BLaER1 (cell line): ENCODE results near the gene SCAPER.

Experiments
- H3K27ac ChIP-seq: shearing (Covaris generic); formaldehyde crosslinking; 2 replicates; pipeline ENCODE4 v1.8.1; 2022
- H3K27me3 ChIP-seq: shearing (Covaris generic); formaldehyde crosslinking; 2 replicates; pipeline ENCODE4 v1.8.1; 2022
- H3K36me3 ChIP-seq: shearing (Covaris generic); formaldehyde crosslinking; 2 replicates; pipeline ENCODE4 v1.8.1; 2022
- H3K4me1 ChIP-seq: shearing (Covaris generic); formaldehyde crosslinking; 2 replicates; pipeline ENCODE4 v1.8.1; 2022
- H3K4me2 ChIP-seq: shearing (Covaris generic); formaldehyde crosslinking; 2 replicates; pipeline ENCODE4 v1.8.1; 2022
- H3K4me3 ChIP-seq: shearing (Covaris generic); formaldehyde crosslinking; 2 replicates; pipeline ENCODE4 v1.8.1; 2022
- H3K9ac ChIP-seq: shearing (Covaris generic); formaldehyde crosslinking; 2 replicates; pipeline ENCODE4 v1.8.1; 2022
- H3K9me3 ChIP-seq: shearing (Covaris generic); formaldehyde crosslinking; 2 replicates; pipeline ENCODE4 v1.8.1; 2022
- H4K20me1 ChIP-seq: shearing (Covaris generic); formaldehyde crosslinking; 2 replicates; pipeline ENCODE4 v1.8.1; 2022
- Cebpa-rat ChIP-seq: shearing (Covaris generic); IDR thresholded peaks from 2 replicates; pipeline ENCODE4 v1.8.1; 2022

SCAPER gene

DNA sequence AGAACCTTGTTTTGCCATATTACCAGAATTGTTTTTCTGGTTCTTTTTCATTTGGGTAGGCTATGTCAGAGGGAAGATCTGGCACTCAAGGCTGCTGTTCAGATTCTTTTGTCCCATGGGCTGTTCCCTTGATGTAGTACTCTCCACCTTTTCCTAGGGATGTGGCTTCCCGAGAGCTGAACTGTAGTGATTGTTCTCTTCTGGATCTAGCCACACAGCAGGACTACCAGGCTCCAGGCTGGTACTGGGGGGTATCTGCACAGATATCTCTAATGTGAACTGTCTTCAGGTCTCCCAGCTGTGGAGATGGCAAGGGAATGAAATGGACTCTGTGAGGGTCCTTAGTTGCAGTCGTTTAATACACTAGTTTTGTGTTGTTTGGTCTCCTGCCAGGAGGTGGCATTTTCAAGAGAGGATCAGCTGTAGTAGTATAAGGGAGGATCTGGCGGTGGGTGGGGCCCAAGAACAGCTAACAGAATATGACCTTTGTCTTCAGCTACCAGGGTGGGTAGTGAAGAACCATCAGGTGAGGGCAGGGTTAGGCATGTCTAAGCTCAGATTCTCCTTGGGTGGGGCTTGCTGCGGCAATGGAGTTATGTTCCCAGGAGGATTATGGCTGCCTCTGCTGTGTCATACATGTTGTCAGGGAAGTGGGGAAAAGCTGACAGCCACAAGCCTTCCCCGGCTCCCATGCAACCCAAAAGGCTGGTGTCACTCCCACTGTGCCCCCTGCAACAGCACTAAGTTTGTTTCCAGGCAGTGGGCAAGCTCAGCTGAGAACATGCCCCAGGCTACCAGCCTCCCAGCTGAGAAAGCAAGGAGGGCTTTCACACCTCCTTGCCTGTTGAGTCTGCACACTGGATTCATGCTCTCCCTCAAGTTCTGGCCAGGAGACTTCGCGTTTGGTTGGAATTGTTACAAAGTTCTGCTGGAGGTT lies 316.1 kb downstream of the SCAPER start:
- Histone ChIP-seq H3K4me2 (no peak overlapping the region), H3K4me3 (no peak overlapping the region), H3K4me1 (no peaks in the 10 kb centered on the region), H3K27ac (no peak overlapping the region), H3K9ac (no peak overlapping the region), H3K36me3 (peaks cover 10% of the 10 kb centered on the region), H3K27me3 (no peaks in the 10 kb centered on the region), H3K9me3 (no peaks in the 10 kb centered on the region), H4K20me1 (no peaks in the 10 kb centered on the region)
- TF ChIP-seq Cebpa-rat, result no peak

DNA sequence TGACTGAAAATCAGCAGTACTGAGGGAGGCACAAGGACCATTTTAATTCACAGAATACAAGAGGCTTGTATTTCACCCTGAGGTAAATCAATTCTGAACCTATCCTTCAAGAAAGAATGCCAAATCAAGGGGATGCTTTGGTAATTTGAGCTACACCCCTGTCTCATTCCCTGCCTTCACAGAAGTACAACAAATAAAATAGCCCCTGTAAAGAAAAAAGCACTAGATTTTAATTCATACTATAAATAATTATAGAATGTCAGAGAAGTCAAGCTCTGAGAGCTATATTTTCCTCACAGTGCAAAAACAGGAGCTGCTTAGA lies 319.6 kb downstream of the SCAPER start:
- no peaks in the 10 kb centered on the region for H3K4me1 ChIP-seq
- peaks cover 10% of the 10 kb centered on the region for H3K36me3 ChIP-seq
- H3K27me3 ChIP-seq, result no peaks in the 10 kb centered on the region
- no peak overlapping the region for H3K4me2 ChIP-seq
- H3K9ac ChIP-seq, result no peak overlapping the region
- H4K20me1 ChIP-seq, result no peaks in the 10 kb centered on the region
- peaks cover 17% of the 10 kb centered on the region for H3K9me3 ChIP-seq
- TF ChIP-seq Cebpa-rat, result no peak
- H3K4me3 ChIP-seq, result no peak overlapping the region
- H3K27ac ChIP-seq, result no peak overlapping the region

DNA sequence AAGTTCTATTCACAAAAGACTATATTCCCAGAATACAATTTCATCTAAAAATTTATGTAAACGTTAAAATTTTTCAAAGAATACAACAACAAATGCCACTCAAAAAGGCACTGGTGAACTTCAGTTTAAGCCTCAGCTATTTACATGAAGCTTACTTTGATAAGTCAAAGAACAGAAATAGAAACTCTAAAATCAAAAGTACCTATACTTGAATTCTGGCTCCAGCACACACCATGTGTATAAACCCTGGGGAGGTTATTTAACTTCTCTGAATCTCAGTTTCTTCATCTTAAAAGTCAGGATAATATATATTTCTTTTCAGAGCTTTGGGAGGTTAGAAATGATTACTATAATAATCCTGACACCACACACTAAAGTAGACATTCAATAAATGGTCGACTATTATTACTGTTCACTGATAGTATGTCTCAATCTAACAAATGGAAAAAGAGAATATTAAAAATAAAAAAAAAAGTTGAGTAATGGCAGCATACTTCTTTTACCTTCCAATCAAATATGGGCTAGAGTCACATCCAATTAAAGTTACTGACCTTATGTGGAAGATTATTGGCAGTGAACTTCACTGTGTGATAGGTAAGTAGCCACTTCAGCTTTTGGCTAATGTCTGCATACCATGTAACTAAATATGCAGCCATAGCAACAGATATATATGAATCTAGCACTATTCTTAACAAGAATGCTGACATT lies 320.1 kb downstream of the SCAPER start:
- no peak for TF ChIP-seq Cebpa-rat
- no peak overlapping the region for H3K4me3 ChIP-seq
- no peak overlapping the region for H3K4me2 ChIP-seq
- H3K4me1 ChIP-seq, result no peaks in the 10 kb centered on the region
- H3K9ac ChIP-seq, result no peak overlapping the region
- H3K27ac ChIP-seq, result no peak overlapping the region
- H4K20me1 ChIP-seq, result no peaks in the 10 kb centered on the region
- peaks cover 17% of the 10 kb centered on the region for H3K9me3 ChIP-seq
- no peaks in the 10 kb centered on the region for H3K27me3 ChIP-seq
- H3K36me3 ChIP-seq, result peaks cover 10% of the 10 kb centered on the region

DNA sequence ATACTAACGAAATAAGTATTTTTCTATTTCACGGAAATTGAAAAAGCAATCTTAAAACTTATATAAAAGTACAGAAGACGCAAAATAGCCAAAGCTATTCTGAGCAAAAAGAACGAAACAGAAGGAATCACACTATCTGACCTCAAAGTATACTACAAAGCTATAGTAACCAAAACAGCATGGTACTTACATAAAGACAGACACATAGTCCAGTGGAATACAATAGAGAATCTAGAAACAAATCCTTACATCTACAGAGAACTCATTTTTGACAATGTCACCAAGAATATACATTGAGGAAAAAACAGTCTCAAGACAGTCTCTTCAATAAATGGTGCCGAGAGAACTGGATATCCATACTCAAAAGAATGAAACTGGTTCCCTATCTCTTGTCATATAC lies 322.6 kb downstream of the SCAPER start:
- no peaks in the 10 kb centered on the region for H3K36me3 ChIP-seq
- H3K4me3 ChIP-seq, result no peak overlapping the region
- no peak overlapping the region for H3K27ac ChIP-seq
- H3K4me2 ChIP-seq, result no peak overlapping the region
- no peaks in the 10 kb centered on the region for H3K4me1 ChIP-seq
- no peak for TF ChIP-seq Cebpa-rat
- H3K9me3 ChIP-seq, result peaks cover 17% of the 10 kb centered on the region
- H3K9ac ChIP-seq, result no peak overlapping the region
- H3K27me3 ChIP-seq, result no peaks in the 10 kb centered on the region
- H4K20me1 ChIP-seq, result no peaks in the 10 kb centered on the region

DNA sequence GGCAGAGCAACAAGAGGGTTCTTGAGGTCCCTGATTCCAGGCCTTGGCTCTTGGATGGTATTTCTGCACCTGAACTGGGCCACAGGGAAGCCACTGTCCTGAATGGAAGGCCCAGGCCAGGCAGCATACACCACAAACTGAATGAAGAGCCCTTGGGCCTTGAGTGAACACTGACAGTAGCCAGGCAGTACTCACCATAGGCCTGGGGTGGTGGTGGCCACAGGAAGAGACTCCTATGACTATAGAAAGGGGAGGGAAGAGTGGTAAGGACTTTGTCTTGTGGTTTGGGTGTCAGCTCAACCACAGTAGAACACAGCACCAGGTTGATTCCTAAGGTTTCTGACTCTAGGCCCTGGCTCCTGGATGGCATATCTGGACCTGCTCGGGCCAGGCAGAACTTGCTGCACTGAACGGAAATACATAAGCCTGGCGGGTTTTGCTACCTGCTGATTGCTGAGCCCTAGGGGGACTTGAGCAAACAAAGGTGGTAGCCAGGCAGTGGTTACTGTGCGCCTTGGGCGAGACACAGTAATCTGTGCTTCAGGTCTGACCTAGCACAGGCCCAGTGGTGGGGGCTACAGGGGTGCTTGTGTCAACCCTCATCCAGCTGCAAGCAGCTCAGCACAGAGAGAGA lies 327.1 kb downstream of the SCAPER start:
- no peak overlapping the region for H3K4me3 ChIP-seq
- H3K4me2 ChIP-seq, result no peak overlapping the region
- TF ChIP-seq Cebpa-rat, result no peak
- H4K20me1 ChIP-seq, result no peaks in the 10 kb centered on the region
- no peak overlapping the region for H3K27ac ChIP-seq
- H3K9ac ChIP-seq, result no peak overlapping the region
- H3K27me3 ChIP-seq, result no peaks in the 10 kb centered on the region
- H3K4me1 ChIP-seq, result peaks cover 12% of the 10 kb centered on the region
- peaks cover 14% of the 10 kb centered on the region for H3K9me3 ChIP-seq
- no peaks in the 10 kb centered on the region for H3K36me3 ChIP-seq

DNA sequence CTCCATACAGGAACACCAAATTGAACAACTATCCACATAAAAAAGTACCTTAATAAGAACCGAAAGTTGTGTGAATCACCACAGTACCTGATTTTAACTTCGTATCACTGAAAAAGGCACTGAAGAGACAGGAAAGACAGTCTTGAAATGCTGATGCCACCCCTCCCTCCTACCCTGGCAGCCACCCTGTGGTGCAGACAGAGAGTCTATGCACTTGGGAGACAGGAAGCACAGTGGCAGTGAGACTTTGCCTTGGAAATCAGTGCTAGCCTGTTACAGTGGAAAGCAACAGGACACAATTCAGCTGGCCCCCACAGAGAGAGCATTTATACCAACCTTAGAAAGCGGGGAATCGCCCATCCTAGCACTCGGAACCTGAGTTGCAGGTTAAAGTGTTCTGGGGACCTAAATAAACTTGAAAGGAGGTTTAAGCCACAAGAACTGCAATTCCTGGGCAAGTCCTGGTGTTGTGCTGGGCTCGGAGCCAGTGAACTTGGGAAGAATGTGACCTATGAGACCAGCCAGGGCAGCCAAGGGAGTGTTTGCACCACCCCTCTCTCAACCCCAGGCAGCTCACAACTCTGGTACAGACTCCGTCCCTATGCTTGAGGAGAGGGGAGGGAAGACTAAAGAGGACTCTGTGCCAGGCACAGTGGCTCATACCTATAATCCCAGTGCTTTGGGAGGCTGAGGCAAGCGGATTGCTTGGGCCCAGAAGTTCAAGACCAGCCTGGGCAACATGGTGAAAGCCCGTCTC lies 328.4 kb downstream of the SCAPER start:
- Histone ChIP-seq H3K4me1 (peaks cover 12% of the 10 kb centered on the region), H4K20me1 (no peaks in the 10 kb centered on the region), H3K4me3 (no peak overlapping the region), H3K9ac (no peak overlapping the region), H3K9me3 (peaks cover 4% of the 10 kb centered on the region), H3K4me2 (no peak overlapping the region), H3K27ac (no peak overlapping the region), H3K27me3 (no peaks in the 10 kb centered on the region), H3K36me3 (no peaks in the 10 kb centered on the region)
- no peak for TF ChIP-seq Cebpa-rat

DNA sequence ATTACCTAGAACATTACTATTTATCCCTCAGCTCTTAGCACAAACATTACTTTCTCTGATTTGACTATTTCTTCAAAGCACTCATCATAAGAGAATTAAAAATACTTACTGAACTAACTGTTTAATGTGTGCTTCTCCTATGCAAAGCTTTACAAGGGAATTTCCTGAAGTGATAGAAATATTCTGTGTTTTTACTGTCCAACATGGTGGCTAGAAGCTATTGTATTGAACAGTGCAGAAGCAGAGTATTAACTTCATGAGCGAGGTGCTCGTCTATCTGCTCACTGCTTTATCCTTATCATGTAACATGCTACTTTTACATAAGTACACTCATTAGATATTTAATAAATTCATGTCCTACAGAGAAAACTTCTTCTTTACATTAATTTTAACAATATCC lies 329.5 kb downstream of the SCAPER start:
- Histone ChIP-seq H3K9ac (no peak overlapping the region), H3K27ac (no peak overlapping the region), H3K27me3 (no peaks in the 10 kb centered on the region), H3K4me2 (peak overlapping the region; percentile 51), H4K20me1 (no peaks in the 10 kb centered on the region), H3K9me3 (no peaks in the 10 kb centered on the region), H3K4me1 (peaks cover 12% of the 10 kb centered on the region), H3K36me3 (no peaks in the 10 kb centered on the region), H3K4me3 (no peak overlapping the region)
- no peak for TF ChIP-seq Cebpa-rat

DNA sequence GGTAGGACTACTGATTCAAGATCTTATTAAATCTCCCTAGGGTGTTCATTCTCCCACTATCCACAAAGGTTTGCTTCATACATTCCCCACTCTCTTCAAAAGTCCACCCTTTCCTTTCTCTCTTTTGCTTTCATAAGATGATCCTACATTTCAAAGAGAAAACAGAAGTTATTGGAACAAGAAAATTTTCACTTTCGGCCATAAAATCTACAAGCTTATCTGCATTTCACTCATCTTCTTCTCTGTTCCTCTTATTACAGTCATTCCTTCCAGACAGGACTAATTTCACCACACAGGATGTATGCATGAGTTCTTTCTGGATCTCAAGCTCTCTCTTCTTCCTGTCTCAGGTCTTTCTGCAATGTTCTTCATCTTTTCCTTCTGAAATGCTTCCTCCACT lies 329.9 kb downstream of the SCAPER start:
- Histone ChIP-seq H3K9ac (no peak overlapping the region), H3K9me3 (no peaks in the 10 kb centered on the region), H3K4me1 (peaks cover 12% of the 10 kb centered on the region), H4K20me1 (no peaks in the 10 kb centered on the region), H3K27ac (no peak overlapping the region), H3K4me3 (no peak overlapping the region), H3K36me3 (no peaks in the 10 kb centered on the region; the same call in 1 of the 2 replicates), H3K27me3 (no peaks in the 10 kb centered on the region), H3K4me2 (peak overlapping the region; percentile 51)
- no peak for TF ChIP-seq Cebpa-rat

DNA sequence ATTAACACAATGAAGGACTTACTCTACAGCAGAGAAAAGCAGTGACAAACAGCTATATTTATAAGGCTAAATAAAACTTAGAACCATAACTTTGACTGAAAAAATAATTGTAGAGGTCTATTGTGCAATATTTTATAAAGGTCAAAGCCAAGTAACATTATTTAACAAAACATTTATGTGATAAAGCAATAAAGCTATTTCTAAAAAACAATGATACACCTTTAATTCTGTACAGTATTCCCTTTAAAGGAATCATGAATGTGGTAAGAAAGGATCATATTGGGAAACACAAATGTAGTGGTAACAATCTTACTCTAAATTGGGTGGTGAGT lies 332.2 kb downstream of the SCAPER start:
- Histone ChIP-seq H3K4me1 (peaks cover 12% of the 10 kb centered on the region), H4K20me1 (no peaks in the 10 kb centered on the region), H3K9ac (no peak overlapping the region), H3K27ac (no peak overlapping the region), H3K27me3 (no peaks in the 10 kb centered on the region), H3K4me3 (no peak overlapping the region), H3K36me3 (peaks cover 5% of the 10 kb centered on the region; the same call in 1 of the 2 replicates), H3K4me2 (no peak overlapping the region), H3K9me3 (peaks cover 6% of the 10 kb centered on the region; the same call in 1 of the 2 replicates)
- no peak for TF ChIP-seq Cebpa-rat
